Uterus (tissue), 2 donors: ENCODE data around the gene SLC35G6.

ENCODE experiments used
- POLR2A ChIP-seq, 2 donors: fragments of 450-650 bp; IDR thresholded peaks; one replicate each; pipeline ENCODE4 v1.6.1; 2016; ENCODE audit warnings: antibody characterized with exemption in 2 of 2, mild to moderate bottlenecking in 1 of 2, moderate library complexity in 1 of 2
- TF ChIP-seq, protein P1 (sequence below), 4 experiments: fragments of 200-600 bp in 2 of 4; fragments of 450-650 bp in 2 of 4; sonication (generic) in 2 of 4; IDR thresholded peaks; one replicate each; pipeline ENCODE4 v1.5.1; 2016 to 2019; ENCODE audit warnings: antibody characterized with exemption in 4 of 4, mild to moderate bottlenecking in 2 of 4, moderate library complexity in 1 of 4

DNA sequence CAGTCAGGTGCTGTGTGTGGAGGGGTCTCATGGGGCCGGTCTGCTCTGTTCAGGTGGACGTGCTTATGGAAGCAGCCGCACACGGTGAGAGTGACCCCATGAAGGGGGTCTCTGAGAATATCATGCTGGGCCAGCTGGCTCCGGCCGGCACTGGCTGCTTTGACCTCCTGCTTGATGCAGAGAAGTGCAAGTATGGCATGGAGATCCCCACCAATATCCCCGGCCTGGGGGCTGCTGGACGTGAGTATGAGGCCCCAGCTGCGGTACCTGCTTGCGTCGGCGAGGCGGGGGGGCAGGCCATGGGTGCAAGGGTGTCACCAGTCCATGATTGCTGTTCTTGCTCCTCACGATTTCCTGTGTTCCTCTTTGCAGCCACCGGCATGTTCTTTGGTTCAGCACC is 30.9 kb downstream of the SLC35G6 start:
- TF ChIP-seq, protein P1, sequence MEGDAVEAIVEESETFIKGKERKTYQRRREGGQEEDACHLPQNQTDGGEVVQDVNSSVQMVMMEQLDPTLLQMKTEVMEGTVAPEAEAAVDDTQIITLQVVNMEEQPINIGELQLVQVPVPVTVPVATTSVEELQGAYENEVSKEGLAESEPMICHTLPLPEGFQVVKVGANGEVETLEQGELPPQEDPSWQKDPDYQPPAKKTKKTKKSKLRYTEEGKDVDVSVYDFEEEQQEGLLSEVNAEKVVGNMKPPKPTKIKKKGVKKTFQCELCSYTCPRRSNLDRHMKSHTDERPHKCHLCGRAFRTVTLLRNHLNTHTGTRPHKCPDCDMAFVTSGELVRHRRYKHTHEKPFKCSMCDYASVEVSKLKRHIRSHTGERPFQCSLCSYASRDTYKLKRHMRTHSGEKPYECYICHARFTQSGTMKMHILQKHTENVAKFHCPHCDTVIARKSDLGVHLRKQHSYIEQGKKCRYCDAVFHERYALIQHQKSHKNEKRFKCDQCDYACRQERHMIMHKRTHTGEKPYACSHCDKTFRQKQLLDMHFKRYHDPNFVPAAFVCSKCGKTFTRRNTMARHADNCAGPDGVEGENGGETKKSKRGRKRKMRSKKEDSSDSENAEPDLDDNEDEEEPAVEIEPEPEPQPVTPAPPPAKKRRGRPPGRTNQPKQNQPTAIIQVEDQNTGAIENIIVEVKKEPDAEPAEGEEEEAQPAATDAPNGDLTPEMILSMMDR (IDR thresholded peaks at IDR 0.05), result no peak
- TF ChIP-seq POLR2A (IDR thresholded peaks at IDR 0.05), result no peak
